ENCODE measurements around the gene CNOT11.
"Not testable (repeated sequence)": the region's sequence is repeated elsewhere in the genome, so short reads cannot be mapped to it uniquely, and the experiment has no call there.

CNOT11 gene

GRCh38 chr2:101252408-101253012 is at the start of gene CNOT11:
Gene CNOT11, plus strand, starts transcription at chr2:101252886. Its CDS starts 79 bp downstream, at chr2:101252965.
- DNase-seq = peak; percentile 97

- DNase-seq = no peak
Observed at GRCh38 chr2:101204400-101205115, 48.1 kb upstream of the CNOT11 start.

GRCh38 chr2:101205521-101206479 is 46.9 kb upstream of the CNOT11 start:
- DNase-seq = peak; percentile 59

DNA sequence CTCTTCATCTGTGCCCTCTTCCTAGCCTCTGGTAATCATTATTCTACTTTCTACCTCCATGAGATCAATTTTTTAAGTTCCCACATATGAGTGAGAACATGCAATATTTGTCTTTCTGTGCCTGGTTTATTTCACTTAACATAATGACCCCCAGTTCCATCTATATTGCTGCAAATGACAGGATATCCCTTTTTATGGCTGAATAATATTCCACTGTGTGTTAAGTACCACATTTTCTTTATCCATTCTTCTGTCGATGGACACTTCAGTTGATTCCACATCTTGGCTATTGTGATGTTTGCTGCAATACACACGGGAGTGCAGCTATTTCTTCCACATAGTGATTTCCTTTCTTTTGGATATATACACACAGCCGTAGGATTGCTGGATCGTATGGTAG is 43.9 kb upstream of the CNOT11 start:
- no peak for DNase-seq

GRCh38 chr2:101219246-101219645 is 33.4 kb upstream of the CNOT11 start:
- DNase-seq = no peak

- DNase-seq = not testable (repeated sequence)
Observed at GRCh38 chr2:101220091-101220490, 32.6 kb upstream of the CNOT11 start.

- DNase-seq = no peak
Observed at GRCh38 chr2:101223814-101224231, 28.9 kb upstream of the CNOT11 start.

DNA sequence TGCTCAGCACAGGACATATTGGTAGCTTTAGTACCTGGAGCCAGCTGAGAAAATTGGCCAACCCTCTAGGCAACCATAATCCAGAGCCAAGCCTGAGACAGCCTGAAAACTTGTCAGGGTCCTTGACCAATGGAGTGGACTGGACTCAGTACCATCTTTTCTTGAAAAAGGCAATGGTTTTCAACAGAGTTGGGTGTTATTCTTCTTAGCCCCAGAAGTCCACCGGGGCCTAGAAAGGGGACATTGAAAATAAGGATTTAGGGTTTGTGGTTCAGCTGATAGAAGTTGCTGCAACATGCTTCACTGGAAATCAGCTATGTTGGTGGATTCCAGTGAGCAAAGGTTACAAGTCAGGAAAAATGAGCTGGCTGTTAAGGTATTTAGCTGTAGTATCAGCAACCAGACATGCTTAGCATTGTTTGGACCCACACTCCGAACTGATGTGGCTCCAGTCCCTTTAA is 22.1 kb upstream of the CNOT11 start:
- DNase-seq = no peak

DNA sequence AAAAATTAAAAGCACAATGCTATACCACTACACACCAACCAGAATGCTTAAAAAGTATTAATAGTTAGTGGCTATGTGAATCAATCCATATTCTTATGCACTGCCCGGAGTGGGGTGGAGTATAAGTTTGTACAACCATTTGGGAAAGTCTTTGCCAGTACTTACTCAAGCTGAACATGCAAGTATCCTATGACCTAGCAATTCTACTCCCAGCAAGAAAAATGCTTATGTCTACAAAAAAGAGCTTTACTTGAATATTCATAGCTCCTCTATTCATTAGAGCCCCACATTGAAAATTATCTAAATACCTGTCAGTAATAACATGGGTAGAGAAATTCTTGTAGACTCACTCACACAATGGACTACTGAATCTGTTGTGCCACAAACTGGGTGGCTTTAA is 21.4 kb upstream of the CNOT11 start:
- DNase-seq = no peak

DNA sequence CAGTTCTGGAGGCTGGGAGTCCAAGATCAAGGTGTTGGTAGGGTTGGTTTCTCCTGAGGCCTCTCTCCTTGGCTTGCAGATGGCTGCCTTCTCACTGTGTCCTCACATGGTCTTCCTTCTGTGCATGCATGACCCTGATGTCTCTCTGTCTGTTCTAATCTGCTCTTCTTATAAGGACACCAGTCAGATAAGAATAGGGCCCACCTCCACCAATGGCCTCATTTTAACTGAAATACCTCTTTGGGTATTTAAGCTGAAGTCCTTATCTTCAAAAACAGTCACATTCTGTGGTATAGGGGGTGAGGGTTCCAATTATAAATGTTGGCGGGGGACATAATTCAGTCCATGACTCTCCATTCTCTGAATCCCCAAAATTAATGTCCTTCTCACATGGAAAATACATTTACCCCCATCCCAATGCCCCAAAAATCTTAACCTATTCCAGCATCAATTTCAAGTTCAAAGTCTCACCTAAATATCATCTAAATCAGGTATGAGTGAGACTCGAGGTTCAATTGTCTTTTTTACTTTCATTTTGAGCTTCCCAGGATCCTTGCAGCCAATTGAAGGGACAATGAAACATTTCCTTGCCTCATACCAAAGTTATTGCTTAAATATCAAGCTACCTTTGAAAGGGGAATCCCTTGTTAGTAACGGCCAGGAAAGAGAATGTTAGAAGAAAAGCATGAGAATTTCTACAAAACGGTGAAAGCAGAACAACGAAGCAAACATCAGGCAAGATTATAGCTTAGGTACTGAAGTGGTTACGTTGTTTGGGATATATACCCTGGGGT is 20.6 kb upstream of the CNOT11 start:
- DNase-seq = no peak

- no peak for DNase-seq
Observed at GRCh38 chr2:101232770-101233169, 19.9 kb upstream of the CNOT11 start.

GRCh38 chr2:101234169-101234938 is 18.3 kb upstream of the CNOT11 start:
- no peak for DNase-seq

DNA sequence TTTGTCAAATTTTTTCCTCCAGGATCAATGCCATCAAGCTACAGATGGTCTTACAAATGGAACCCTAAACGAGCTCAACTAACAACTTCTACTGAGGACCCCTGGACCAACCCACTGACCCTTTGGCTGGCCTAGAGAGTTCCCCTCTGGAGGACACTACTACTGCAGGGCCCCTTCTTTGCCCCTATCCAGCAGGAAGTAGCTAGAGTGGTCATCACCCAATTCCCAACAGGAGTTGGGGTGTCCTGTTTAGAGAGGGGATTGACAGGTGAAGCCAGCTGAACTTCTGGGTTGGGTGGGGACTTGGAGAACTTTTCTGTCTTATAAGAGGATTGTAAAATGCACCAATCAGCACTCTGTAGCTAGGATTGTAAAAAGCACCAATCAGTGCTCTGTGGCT is 16.7 kb upstream of the CNOT11 start:
- not testable (repeated sequence) for DNase-seq

DNA sequence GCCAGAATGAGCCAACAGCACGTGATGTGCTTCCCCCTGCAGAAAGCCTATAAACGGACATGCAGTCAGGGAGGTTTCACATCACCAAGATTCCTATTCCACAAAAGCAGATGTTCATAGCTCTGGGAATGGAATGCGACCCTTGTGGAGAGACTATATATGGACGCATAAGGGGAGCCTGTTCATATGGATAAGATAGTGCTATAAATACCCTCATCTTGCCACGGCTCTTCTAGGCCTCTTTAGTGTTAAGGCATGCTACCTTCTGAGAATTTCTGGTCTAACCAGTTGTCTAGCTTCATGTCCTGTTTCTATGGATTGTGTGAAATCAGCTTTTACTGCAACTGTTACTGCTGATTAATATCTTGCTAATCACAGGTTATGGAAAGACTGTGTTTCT is 14.7 kb upstream of the CNOT11 start:
- DNase-seq = not testable (repeated sequence)

DNA sequence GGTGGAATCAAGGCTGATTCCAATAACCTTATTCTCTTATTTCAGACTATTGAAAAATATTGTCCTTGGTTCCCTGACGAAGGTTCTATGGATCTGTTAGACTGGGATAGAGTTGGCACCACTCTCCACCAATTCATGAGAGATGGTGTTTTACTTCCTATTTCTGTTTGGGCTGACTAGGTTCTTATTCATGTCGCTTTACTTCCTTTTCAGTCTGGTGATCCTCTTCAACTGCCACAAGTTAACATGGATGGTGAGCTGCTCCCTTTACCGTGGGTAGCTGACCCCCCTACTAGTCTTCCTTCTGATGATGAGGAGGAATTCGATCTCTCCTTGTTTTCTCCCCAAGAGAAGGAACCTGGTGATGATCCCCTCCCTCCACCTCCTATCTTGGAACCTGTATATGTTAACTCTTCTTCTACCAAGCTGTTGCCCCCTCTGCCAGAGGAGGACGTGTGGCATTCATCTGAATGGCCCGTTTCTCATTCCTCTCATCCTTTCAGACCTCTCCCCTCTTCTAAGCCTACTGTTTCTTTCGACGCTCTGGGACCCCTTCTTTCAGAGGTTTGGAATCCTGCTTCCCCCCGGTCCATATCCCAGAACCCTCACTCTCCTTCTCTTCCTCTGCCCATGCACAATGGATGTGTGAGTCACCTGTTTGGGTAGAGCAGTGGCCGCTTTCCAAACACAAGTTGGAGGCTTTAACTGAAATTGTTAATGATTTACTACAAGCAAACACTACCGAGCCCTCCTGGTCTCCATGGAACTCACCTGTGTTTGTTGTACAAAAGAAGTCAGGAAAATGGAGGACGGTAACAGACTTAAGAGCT is 13.5 kb upstream of the CNOT11 start:
- DNase-seq = no peak

GRCh38 chr2:101239760-101240118 is 12.9 kb upstream of the CNOT11 start:
- not testable (repeated sequence) for DNase-seq

DNA sequence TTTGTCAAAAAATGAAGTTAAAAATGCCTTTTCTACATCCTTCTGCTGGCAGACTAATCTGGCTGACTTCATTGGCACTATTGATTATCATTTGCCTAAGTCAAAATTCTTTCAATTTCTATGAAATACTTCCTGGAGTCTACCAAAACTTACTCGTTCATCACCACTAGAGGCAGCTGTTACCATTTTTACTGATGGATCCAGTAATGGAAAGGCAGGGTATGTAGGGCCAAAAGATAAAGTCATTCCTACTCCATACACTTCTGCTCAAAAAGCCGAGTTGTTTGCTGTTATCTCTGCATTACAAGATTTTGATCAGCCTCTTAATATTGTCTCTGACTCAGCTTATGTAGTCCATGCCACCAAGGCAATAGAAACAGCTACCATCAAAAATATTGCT is 12.0 kb upstream of the CNOT11 start:
- not testable (repeated sequence) for DNase-seq

DNA sequence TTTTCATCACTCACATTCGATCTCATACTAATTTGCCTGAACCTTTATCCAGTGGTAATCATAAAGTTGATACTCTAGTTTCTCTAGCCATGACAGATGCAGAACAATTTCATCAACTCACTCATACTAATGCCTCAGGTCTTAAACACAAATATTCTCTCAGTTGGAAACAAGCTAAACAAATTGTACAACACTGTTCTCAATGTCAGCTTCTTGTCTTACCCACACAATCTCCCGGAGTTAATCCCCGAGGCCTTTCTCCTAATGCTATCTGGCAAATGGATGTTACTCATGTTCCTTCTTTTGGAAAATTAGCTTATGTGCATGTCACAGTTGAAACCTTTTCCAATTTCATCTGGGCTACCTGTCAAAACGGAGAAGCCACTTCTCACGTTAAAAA is 11.5 kb upstream of the CNOT11 start:
- DNase-seq = no peak

- not testable (repeated sequence) for DNase-seq
Observed at GRCh38 chr2:101244373-101244772, 8.3 kb upstream of the CNOT11 start.

- not testable (repeated sequence) for DNase-seq
Observed at GRCh38 chr2:101244899-101245298, 7.8 kb upstream of the CNOT11 start.

DNA sequence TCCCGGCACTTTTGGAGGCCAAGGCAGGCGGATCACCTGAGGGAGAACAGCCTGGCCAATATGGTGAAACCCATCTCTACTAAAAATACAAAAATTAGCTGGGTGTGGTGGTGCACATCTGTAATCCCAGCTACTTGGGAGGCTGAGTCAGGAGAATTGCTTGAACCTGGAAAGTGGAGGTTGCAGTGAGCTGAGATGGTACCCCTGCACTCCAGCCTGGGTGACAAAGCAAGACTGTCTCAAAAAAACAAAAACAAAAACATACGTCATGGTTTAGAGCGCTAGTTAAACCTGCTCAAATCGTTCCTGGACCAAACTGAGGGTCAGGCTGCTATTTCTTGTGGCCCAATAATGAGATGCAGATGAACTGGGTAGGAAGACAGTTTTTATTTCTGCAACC is 7.2 kb upstream of the CNOT11 start:
- not testable (repeated sequence) for DNase-seq

Measured in COR-L47 (cell line).